Epithelial cell of proximal tubule (primary cell): ENCODE data around the gene PROCR. TPM values are rescaled to one million over a fixed set of nuclear protein-coding genes. Genes with fewer than 3 reads are reported as not detected.
"Not testable (repeated sequence)": the region's sequence is repeated elsewhere in the genome, so short reads cannot be mapped to it uniquely, and the experiment has no call there.

Experiments
- DNase-seq: peaks from one replicate; pipeline ENCODE4 v3.0.0-alpha.2; 2011; ENCODE audit warnings: low read depth
- H3K4me3 ChIP-seq: 2 replicates; pipeline ENCODE4 v1.5.1; 2011; ENCODE audit warnings: low read depth, mild to moderate bottlenecking, low read length
- CTCF ChIP-seq: conservative IDR thresholded peaks from 2 replicates; pipeline ENCODE4 v1.5.1; 2012; ENCODE audit warnings: low read depth, mild to moderate bottlenecking, low read length
- total RNA-seq: library from RNA; depleted of rRNA; stranded (reverse); fragments of >200 nt; gene quantifications from 2 replicates; pipeline ENCODE4 v1.2.3, GENCODE V29; 2015

The PROCR gene
- total RNA-seq, 1 donor from 2014 or later, result 39.3 TPM

GRCh38 chr20:35165221-35166185 is 6.4 kb upstream of the PROCR start:
- TF ChIP-seq CTCF, result no peak

GRCh38 chr20:35166242-35166830 is 5.5 kb upstream of the PROCR start:
- no peak for DNase-seq
- no peak overlapping the region for H3K4me3 ChIP-seq
- no peak for TF ChIP-seq CTCF

More at GRCh38 chr20:35165221-35166185, 6.4 kb upstream of the PROCR start:
- DNase-seq, result no peak
- no peak overlapping the region for H3K4me3 ChIP-seq

GRCh38 chr20:35167787-35168186 is 4.1 kb upstream of the PROCR start:
- DNase-seq, result no peak
- H3K4me3 ChIP-seq, result no peak overlapping the region
- TF ChIP-seq CTCF, result no peak

- not testable (repeated sequence) for DNase-seq, H3K4me3 ChIP-seq
These were observed 3.0 kb upstream of the PROCR start for GRCh38 chr20:35168701-35169409.

GRCh38 chr20:35171438-35171752 is 477 bp upstream of the PROCR start:
- peak overlapping the region; percentile 52 for H3K4me3 ChIP-seq
- no peak for DNase-seq
- TF ChIP-seq CTCF, result no peak

- TF ChIP-seq CTCF, result no peak
- H3K4me3 ChIP-seq, result peak overlapping the region; percentile 52
- DNase-seq, result no peak
These were observed 548 bp downstream of the PROCR start for GRCh38 chr20:35172434-35172806.

GRCh38 chr20:35173576-35174192 is 1.8 kb downstream of the PROCR start:
- no peak for DNase-seq
- TF ChIP-seq CTCF, result no peak
- H3K4me3 ChIP-seq, result peak overlapping the region; percentile 46
